GM19351 (cell line): Measurements from ENCODE around the gene CRTC2.
A peak's percentile ranks its signal among the peaks of the same experiment; 100 is the strongest.

Experiments
- ATAC-seq: cut with Tn5 transposase; IDR thresholded peaks from one replicate; pipeline ENCODE4 v1.9.1; 2021; ENCODE audit warnings: mild to moderate bottlenecking, moderate library complexity; ENCODE audit not compliant: unreplicated experiment

Gene CRTC2

DNA sequence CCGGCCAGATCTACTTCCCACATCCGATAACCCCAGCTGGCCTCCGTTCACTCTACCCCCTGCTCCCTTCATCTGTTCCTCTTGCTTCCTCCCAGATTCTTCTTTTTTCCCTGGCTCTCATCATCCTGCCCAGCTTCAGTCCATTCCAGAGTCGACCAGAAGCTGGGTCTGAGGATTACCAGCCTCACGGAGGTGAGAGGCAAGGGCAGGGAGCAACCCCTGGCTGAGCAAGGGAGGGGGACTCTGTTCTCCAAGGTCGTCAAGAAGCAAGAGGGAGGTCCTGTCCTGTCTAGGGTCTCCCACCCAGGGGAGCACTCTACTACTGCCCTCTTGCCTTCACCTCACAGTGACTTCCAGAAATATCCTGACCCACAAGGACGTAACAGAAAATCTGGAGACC is 15.1 kb upstream of the CRTC2 start:
- ATAC-seq = no peak

DNA sequence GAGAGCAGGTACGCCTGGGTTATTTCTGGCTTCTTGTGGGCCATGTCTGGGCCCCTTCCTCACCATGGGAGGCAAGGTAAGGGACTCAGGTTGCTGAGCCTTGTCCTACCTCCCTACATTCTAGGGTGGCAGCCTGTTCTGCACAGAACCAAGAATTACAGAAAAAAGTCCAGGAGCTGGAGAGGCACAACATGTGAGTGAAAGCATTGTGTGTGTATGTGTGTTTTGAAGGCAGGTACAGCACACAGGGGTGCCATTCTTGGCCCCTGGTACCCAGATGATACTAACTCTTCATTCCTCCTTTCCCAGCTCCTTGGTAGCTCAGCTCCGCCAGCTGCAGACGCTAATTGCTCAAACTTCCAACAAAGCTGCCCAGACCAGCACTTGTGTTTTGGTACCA is 14.7 kb upstream of the CRTC2 start:
- no peak for ATAC-seq

DNA sequence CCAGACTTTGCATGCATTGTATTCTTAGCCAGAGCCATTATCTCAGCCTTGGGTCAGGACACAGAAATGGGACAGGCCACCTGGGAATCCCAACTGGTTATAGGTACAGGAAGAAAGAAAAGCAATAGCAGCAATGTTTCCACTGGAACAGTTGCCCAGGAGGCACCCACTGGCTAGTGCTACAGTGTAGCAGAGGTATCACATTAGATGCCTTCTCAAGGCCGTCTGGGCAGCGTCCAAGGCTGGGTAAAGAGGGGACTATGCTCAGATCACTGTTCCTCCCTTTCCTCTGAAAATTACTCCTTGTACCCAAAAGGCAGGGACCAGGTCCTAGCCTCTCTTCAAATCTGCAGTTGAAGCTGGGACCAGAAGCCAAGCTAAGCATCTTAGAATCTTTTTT is 11.9 kb upstream of the CRTC2 start:
- ATAC-seq = no peak

DNA sequence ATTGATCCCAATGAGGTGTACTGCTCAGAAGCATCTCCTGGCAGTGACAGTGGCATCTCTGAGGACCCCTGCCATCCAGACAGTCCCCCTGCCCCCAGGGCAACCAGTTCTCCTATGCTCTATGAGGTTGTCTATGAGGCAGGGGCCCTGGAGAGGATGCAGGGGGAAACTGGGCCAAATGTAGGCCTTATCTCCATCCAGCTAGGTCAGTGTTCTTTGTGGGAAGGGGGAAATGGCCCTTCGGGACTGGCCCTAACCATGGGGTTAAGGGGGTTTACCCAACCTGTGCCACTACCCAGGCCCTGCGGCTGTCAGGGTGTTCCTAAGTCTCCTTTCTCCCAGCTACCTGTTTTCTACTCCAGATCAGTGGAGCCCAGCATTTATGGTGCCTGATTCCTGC is 10.6 kb upstream of the CRTC2 start:
- ATAC-seq = no peak

DNA sequence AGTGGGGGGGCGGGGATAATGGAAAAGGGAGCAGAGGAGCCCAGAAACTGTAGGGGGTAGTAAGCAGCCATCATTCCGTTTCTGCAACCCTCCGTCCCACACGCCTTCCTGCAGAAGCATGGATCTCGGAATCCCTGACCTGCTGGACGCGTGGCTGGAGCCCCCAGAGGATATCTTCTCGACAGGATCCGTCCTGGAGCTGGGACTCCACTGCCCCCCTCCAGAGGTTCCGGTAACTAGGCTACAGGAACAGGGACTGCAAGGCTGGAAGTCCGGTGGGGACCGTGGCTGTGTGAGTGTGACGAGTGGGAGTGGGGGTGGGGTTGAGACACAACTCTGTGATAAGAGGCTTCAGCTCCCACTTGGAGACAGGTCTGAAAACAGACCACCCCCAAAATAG is 10.0 kb upstream of the CRTC2 start:
- no peak for ATAC-seq

DNA sequence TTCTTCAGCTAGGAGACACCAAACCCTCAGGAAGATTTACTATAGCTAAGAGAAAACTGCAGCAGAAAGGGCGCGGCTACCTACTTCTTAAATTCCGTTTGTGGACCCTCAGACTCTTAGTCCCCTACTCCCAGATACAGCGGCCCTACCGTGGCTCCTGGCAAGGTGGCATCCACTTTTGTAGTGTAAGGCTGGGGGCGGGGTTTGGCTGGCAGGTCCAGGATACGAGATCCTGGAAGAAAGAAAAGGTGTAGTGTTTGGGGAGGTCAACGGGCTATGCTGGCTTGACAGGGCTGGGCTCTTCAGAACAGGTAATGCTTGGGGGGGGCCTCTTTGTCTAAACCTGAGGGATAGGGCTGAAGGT is 9.6 kb upstream of the CRTC2 start:
- ATAC-seq = no peak

DNA sequence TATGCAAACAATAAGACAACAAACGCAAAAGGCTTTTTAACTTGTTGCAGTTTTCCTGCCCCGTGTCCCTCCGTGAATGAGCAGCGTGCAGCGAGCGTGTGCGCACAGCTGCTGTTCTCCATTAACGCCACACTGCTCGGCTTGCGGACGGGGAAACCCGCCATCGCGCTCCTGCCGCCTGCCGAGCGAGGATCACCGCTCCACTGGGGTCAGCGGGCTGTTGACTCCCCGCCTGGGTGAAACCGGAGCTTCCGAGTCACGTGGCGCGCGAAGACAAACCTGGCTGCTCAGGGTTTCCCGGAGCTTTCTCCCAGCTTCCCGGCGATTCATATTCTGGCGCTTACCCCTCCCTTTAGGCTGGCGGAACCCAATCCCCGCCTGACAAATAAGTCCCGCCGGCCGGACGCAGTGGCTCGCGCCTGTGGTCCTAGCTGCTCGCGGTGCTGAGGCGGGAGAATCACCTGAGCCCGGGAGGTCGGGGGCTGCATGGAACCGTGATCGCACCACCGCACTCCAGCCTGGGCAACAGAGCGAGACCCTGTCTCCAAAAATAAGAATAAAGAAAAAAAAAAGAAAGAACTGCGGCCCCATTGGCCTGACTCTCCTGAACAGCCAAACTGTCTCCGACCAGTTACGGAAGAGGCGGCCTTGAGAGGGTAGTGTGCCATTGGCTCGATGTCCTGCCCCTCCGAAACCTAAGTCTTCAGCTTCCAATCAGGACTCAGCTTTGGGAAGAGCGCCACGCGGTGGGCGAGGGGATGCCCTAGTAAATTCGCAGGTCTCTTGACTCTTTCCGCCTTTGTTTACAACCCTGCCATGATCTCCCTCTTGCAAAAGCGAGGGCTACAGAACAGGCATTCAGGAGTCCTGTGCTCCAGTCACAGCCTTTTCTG is 8.9 kb upstream of the CRTC2 start, which contains the start of gene CREB3L4:
Gene CREB3L4, plus strand, starts transcription at position 796 of the 893 bp plus-strand sequence. CDS start 624 bp downstream, outside the sequence.
- peak; percentile 75 for ATAC-seq

DNA sequence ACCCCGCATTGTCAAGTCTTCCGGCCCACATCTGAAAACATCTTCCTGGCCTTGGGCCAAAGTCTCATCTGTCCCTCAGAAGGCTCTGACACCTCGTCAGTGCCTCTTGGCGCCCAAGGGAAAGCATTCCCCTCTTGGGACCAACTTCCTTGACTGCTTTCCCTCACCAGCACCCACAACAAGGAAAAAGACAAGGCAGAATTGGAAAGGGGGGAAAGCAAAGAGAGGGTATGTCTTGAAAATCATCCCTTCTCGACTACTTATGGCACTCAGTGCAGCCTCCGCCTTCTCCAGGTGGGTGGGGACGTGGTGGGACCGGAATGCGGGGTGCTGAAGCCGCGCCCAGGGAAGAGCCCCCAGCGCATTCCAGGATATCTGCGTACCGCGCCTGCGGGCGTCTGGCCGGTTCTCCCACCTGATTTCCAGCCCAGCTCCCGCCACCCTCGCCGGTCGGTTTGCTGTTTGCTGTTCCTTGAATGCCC is 5.5 kb upstream of the CRTC2 start:
- ATAC-seq = peak; percentile 10

DNA sequence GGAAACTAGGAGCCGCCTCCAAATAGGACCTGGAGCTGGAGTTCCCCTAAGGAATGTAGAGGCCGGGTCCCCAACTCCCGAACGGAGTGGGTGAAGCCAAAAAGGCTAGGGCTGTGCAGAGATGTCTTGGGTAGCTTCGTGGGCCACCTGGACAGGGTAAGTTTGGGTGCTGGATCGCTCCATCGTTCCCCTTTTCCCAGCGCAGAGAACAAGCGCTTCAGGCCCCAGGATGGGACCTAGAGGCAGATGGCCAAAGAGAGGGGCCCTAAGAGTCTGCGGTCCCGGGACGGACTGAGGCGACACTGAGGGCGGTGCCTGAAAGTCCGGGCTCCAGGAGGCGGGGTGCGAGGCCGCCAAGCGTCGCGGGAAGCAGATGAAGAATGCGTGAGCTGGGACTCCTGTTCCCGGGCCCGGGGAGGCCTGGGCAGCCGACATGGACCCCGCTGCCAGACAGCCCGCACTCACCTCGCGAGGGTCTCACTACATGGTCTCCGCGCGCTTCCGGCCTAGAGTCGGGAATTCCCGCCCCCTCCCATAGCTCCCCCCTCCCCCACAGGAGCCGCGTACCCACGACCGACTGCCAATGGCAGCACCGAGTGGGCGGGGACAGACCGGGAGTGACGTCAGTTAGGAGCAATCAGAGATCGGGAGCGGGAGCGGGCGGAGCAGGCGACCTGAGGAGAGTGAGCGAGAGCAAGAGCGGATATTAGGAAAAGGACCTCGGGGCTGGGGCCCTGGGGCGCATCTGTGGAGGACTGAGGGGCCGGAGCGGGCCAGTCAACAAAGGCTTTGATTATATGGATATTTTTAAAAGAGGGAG is 4.8 kb upstream of the CRTC2 start, which contains the start of gene SLC39A1:
Gene SLC39A1, minus strand, starts transcription at position 508 of the 820 bp plus-strand sequence. CDS start 822 bp downstream, outside the sequence.
- peak; percentile 40 for ATAC-seq

DNA sequence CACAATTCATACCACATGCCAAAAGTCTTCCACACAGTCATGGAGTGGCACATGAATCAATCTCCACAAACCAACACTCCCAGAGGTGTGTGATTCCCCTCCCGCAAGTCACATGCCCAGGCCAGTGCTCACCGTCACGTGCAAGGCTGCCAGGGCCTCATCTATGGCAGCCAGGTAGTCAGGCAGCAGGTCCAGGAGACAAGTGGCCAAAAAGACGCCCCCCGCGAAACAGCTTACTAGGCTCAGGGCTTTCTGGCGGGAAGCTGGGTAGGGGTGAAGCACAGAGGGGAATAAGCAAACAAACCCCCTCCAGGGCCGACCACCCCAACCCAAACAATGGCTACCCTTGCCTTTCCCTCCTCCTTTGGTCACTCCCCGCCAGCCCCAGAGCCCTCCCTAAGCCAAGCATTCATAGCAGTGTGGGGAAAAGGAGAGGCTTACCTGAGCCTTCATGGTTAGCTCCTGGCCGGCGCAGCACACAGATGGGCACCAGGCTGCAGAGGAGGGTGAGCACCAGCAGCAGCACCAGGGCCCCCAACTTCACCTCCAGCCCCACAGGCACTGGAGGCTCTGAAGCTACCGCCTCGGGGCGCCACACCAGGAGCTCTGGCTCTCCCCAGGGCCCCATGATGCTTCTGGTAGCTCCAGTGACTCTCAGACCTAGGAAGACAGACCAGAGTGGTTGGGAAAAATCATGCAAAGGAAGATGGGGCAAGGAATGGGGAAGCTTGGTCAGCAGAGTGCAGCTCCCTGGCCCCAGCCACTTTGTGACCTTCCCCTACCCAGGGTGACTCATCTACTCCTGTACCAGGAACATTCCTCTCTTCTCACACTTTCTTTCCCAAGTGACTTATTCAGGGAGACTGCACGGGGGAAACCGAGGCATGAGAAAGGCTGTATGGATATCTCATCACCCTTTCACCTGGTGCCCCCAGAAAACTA is 3.9 kb upstream of the CRTC2 start:
- no peak for ATAC-seq

DNA sequence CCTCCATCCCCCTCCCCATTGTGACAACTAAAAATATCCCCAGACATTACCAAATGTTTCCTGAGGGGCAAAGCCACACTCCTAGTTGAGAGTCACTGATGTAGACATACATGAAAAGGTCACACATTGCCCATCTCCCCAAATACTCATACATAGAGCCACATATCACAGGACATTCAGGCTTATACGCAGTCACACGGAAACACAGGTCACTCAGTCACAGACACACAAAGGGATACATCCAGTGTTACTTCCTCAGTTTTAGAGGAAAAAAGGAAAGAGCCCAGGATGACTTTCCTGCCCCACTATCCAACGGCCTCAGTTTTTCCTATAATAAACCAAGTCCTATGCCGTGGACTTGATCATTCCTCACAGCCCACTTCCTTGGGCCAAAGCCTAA is 3.0 kb upstream of the CRTC2 start:
- no peak for ATAC-seq

DNA sequence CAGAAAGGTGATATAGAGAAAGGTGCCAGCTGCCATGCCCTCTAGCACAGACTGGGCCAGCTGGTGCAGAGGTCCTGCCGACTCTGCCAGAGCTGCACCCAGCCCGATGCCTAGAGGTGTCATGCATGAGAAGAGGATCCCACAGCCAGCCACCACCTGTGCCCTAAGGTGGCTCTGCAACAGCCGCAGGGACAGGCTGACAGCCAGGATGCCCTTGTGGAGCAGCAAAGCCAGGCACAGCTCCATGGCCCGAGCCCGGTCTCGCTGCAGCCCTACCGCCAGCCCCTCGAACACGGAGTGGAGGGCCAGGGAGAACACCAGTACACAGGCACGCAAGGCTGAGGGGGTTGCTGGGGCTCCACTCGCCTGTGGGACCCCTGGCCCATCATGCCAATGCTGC is 1.8 kb upstream of the CRTC2 start:
- ATAC-seq = no peak

DNA sequence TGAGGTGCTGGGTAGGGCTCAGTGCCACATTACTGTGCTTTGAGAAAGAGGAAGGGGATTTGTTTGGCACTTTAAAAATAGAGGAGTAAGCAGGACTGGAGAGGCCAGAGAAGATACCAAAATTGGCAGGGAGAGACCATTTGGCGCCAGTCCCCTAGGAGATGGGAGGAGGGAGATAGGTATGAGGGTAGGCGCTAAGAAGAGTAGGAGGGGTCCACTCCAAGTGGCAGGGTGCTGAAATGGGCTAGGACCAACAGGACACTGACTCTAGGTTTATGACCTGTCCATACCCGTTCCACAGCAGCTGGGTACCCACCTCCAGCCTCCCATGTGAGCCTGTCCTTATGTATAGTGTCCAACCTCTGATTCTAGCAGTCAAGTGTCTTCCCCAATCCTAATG is 1.0 kb upstream of the CRTC2 start:
- no peak for ATAC-seq

DNA sequence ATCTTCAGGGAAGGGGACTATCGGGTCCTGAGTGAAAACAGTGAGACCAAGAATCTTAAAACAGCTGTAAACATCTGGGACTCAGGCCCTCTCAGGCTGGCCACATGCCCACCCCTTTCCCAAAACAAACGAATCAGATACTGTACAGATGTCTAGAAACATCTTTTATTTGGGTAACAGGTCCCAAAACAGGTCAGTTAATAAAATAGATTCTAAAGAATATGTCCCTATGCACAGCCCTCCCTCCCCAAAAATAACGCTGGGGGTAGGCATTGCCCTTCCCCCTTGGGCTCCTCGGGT is 499 bp upstream of the CRTC2 start:
- no peak for ATAC-seq

DNA sequence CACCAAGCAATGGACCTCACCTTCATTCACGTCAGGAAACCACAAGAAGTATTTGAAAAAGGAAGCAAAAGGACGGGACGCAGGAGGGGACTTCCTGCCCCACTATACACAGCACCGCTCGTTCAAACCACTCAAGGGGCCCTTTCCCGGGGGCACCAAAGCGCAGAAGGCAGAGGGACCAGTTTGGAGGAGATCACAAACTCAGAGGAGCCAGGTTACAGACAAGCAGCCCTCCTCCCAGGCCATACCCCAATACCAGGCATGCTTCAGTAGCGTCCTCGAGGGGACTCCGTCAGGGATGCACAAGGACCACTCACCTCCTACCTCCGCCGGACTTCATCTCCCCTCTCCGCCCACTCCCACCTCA is 685 bp downstream of the CRTC2 start:
- peak; percentile 18 for ATAC-seq

DNA sequence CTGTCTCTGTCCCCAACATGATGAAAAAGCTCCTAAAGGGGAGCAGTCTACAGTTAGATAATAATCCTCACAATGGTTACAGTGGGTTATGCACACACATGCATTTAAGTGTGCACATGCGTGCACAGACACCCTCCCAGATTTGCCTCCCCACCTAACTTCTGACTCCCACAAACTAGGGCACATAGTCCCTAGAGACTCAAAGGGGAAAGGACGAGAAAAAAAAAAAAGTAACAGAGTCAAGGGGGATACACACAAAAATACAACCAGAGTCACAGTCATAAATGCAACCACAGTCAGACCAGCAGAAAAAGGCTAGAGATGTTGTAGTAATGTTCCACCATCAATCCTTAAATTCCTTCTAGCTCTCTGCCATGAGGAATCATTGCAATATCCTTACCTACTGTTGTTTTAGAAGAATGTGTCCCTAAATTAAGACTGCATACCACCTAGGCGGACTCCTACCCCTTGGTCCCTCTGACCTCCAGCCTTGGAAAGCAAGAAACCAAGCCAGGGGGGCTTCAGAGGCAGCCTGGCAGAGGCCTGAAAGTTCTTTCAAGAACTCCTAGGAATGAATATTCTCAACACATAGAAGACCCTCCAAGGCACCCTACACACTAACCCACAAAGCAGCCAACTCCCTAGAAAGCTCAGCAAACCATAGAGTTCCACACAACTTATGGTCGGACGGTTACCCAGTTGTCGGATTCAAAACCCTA is 1.3 kb downstream of the CRTC2 start:
- no peak for ATAC-seq

DNA sequence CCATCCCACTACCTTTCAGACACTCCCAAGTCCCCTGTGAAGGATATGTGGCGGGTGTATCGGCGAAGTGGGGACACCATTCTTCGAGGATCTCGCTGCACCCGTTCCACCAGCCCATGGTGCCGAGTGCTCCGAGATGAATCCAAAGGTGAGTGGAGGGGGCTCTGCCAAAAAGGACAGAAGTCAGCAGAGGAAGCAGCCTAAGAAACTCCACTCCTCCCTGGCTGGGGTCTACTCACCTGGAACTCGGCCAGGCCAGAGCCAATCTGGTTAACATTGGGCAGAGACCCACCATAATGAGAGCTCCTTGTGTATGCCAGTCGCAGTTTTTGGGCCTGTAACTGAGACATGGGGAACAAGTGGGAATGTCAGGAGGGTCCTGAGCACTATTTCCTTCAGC is 3.6 kb downstream of the CRTC2 start:
- ATAC-seq = no peak

DNA sequence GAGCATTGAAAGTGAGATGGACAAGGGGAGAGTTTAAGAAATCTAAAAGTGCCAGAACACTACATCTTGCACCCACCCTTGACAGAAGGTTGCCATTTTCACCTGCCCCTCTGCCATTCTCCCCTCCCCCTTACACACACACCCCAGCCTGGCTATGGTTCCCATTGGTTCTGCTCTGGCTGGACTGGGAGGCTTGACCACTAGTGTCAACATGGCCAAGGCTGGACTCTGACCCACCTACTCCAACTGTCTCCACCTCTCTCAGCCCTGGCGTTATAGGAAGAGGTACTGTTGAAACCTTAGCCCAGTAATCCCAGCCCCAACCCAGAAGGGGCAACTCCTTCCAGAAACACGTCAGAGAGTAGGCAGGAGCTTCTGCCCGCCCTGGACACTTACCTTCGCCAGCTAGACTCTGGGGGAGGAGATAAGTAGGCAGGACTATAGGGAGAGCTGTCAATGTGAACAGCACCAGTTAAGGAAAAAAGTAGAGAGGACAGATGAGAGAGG is 4.5 kb downstream of the CRTC2 start:
- no peak for ATAC-seq

DNA sequence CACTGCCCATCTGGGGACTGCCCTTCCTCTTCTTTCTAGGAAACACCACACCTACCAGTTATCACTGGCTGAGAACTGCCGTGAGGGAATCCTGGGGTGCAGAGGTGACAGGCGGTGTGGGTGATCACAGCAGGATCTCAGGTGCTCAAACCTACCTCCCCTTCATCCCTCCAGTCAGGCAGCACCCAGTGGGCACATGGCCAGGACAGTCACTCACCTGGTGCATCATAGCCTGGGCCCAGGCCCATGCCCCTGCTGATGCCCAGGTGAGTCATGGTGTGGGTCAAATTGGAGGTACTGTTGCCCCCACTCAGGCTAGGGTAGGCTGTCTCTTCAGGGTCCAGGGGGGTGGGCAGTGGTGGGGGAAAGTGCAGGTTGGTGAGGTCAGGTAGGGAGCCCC is 6.6 kb downstream of the CRTC2 start:
- no peak for ATAC-seq

DNA sequence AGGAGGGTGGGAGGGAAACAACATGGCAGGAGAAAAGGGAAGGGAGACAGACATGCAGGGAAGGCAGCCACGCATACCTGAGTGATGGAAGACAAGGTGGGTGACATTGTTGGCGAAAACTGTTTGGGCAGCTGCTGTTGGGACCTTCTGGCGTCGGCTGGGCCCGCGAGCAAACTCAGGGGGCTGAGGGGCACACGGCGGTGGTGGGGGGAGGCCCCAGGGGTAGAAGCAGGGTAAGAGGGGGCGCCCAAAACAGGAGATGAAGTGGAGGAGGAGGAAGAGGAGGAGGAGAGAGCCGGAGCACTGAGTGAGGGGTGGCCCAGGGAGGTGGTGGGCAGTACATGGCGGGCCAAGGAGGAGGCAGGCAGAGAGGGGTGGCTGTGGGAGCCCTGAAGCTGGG is 7.2 kb downstream of the CRTC2 start:
- no peak for ATAC-seq
